GM20000 (cell line): ENCODE data around the gene SDR39U1.

ENCODE experiments used
- DNase-seq: peaks from one replicate; pipeline ENCODE4 v3.0.0; 2012; ENCODE audit warnings: low spot score
- TF ChIP-seq, protein P1 (sequence below): IDR thresholded peaks from 2 replicates; pipeline ENCODE4 v1.5.1; 2012; ENCODE audit warnings: mild to moderate bottlenecking, control low read depth; ENCODE audit errors: extremely low read depth, missing control alignments

Gene SDR39U1

GRCh38 chr14:24434676-24435075, 7.9 kb downstream of the SDR39U1 start:
- no peak for DNase-seq
- TF ChIP-seq, protein P1, sequence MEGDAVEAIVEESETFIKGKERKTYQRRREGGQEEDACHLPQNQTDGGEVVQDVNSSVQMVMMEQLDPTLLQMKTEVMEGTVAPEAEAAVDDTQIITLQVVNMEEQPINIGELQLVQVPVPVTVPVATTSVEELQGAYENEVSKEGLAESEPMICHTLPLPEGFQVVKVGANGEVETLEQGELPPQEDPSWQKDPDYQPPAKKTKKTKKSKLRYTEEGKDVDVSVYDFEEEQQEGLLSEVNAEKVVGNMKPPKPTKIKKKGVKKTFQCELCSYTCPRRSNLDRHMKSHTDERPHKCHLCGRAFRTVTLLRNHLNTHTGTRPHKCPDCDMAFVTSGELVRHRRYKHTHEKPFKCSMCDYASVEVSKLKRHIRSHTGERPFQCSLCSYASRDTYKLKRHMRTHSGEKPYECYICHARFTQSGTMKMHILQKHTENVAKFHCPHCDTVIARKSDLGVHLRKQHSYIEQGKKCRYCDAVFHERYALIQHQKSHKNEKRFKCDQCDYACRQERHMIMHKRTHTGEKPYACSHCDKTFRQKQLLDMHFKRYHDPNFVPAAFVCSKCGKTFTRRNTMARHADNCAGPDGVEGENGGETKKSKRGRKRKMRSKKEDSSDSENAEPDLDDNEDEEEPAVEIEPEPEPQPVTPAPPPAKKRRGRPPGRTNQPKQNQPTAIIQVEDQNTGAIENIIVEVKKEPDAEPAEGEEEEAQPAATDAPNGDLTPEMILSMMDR = no peak

- DNase-seq = no peak
- TF ChIP-seq, protein P1 = no peak
Measured at GRCh38 chr14:24434036-24434435, 8.5 kb downstream of the SDR39U1 start.

DNA sequence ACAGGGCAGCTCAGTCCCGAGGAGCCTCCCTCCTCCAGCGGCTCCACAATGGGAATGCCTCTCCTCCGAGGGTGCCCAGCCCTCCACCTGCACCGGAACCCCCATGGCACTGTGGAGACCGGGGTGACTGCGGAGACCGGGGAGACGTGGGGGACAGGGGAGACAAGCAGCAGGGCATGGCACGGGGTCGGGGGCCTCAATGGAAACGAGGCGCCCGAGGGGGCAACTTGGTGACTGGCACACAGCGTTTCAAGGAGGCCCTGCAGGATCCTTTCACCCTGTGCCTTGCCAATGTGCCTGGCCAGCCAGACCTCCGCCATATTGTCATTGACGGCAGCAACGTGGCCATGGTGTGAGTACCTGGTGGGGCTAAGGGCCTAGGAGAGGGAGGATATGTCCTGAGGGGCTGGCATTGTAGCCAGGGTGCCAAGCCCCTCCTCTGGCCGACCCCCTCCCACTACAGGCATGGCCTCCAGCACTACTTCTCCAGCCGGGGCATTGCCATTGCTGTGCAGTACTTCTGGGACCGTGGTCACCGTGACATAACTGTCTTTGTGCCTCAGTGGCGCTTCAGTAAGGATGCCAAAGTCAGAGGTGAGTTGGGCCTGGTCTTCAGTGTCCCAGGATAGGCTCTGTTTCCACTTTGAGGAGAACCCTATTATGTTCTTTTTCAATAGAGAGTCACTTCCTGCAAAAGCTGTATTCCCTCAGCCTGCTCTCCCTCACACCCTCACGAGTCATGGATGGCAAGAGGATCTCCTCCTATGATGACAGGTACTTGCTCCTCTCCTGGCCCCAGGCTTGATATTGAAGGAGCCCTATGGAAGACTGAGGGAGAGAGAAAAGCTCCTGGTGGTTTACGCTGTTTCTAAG, 10.1 kb downstream of the SDR39U1 start:
- TF ChIP-seq, protein P1 = no peak
- no peak for DNase-seq

- TF ChIP-seq, protein P1 = peak; percentile 95
- peak; percentile 91 for DNase-seq
Measured at GRCh38 chr14:24431569-24432258, 10.9 kb downstream of the SDR39U1 start.

- DNase-seq = peak; percentile 83
- TF ChIP-seq, protein P1 = no peak
Measured at GRCh38 chr14:24430682-24431568, 11.7 kb downstream of the SDR39U1 start.

GRCh38 chr14:24430143-24430681, 12.4 kb downstream of the SDR39U1 start:
- TF ChIP-seq, protein P1 = no peak
- DNase-seq = peak; percentile 89
